ENCODE measurements around the gene DCAF6.

Gene DCAF6

GRCh38 chr1:168095476-168095875, 159.0 kb downstream of the DCAF6 start:
- no peak for TF ChIP-seq CTCF (IDR thresholded peaks at IDR 0.05; ENCODE audit: low read depth, low read length, missing control alignments)
- no peak overlapping the region for H3K4me3 ChIP-seq (ENCODE audit: low read depth, low read length)
- no peak for DNase-seq (ENCODE audit: low read depth)
- in situ Hi-C loops (cut with HindIII; ENCODE audit: low sequenced_read_pairs): no loop called here

GRCh38 chr1:168096296-168097165, 160.0 kb downstream of the DCAF6 start:
- H3K4me3 ChIP-seq (ENCODE audit: low read depth, low read length): no peak overlapping the region
- in situ Hi-C loops (cut with HindIII; ENCODE audit: low sequenced_read_pairs): no loop called here
- no peak for TF ChIP-seq CTCF (IDR thresholded peaks at IDR 0.05; ENCODE audit: low read depth, low read length, missing control alignments)
- no peak for DNase-seq (ENCODE audit: low read depth)

- in situ Hi-C loops (cut with HindIII; ENCODE audit: low sequenced_read_pairs): no loop called here
- H3K4me3 ChIP-seq (ENCODE audit: low read depth, low read length): no peak overlapping the region
- no peak for DNase-seq (ENCODE audit: low read depth)
- TF ChIP-seq CTCF (IDR thresholded peaks at IDR 0.05; ENCODE audit: low read depth, low read length, missing control alignments): no peak
These were observed 161.5 kb downstream of the DCAF6 start for GRCh38 chr1:168097921-168098528.

- no peak for DNase-seq (ENCODE audit: low read depth)
- no peak for TF ChIP-seq CTCF (IDR thresholded peaks at IDR 0.05; ENCODE audit: low read depth, low read length, missing control alignments)
- in situ Hi-C loops (cut with HindIII; ENCODE audit: low sequenced_read_pairs): no loop called here
- no peak overlapping the region for H3K4me3 ChIP-seq (ENCODE audit: low read depth, low read length)
These were observed 162.2 kb downstream of the DCAF6 start for GRCh38 chr1:168098534-168099320.

GRCh38 chr1:168099337-168099801, 162.9 kb downstream of the DCAF6 start:
- in situ Hi-C loops (cut with HindIII; ENCODE audit: low sequenced_read_pairs): no loop called here
- H3K4me3 ChIP-seq (ENCODE audit: low read depth, low read length): no peak overlapping the region
- no peak for DNase-seq (ENCODE audit: low read depth)
- TF ChIP-seq CTCF (IDR thresholded peaks at IDR 0.05; ENCODE audit: low read depth, low read length, missing control alignments): no peak

- no peak overlapping the region for H3K4me3 ChIP-seq (ENCODE audit: low read depth, low read length)
- in situ Hi-C loops (cut with HindIII; ENCODE audit: low sequenced_read_pairs): no loop called here
- peak; percentile 68 for DNase-seq (ENCODE audit: low read depth)
- TF ChIP-seq CTCF (IDR thresholded peaks at IDR 0.05; ENCODE audit: low read depth, low read length, missing control alignments): no peak
These were observed 164.0 kb downstream of the DCAF6 start for GRCh38 chr1:168100315-168101002.

Data from astrocyte of the cerebellum (primary cell).